ENCODE results near the gene NDUFS7. TPM values are rescaled to one million over a fixed set of nuclear protein-coding genes. Genes with fewer than 3 reads are reported as not detected.

Gene NDUFS7
- total RNA-seq, 6 donors from 2014 or later: 38.8 to 121 (median 100) TPM

DNA sequence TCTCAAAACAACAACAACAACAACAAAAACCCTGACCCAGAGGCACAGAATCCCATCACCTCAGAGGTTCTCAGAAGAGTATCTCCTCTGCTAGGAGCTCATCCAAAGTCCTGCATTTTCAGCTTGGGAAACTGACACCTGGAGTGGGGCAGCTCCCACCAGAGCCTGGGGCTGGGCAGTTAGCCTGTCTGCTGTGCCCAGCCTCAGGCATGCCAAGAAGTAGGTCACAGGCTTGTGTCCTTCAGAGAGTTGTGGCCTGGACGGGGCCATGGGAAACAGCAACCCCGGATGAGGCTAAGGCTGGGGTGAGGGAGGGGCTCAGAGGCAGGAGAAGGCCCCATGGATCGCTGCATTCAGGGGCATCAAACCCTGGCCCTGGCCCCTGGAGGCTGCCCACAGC is 2.1 kb downstream of the NDUFS7 start:
- no peaks in the 10 kb centered on the region for H3K9me3 ChIP-seq
- ATAC-seq (ENCODE audit: low FRiP score in 2 of 2) (no peak), DNase-seq (no peak)
- 100% methylated on average over 3 of the region's 3 CpGs for WGBS, 2 donors
- H3K27ac ChIP-seq: no peak overlapping the region
- no peak for TF ChIP-seq CTCF (IDR thresholded peaks at IDR 0.05)
- TF ChIP-seq EP300 (IDR thresholded peaks at IDR 0.05): no peak
- no peak for TF ChIP-seq POLR2AphosphoS5 (IDR thresholded peaks at IDR 0.05)
- no peak for TF ChIP-seq POLR2A (IDR thresholded peaks at IDR 0.05)
- H3K27me3 ChIP-seq: no peaks in the 10 kb centered on the region
- H3K4me3 ChIP-seq: no peak overlapping the region
- H3K4me1 ChIP-seq: peaks cover 10 to 31% (median 19%) of the 10 kb centered on the region in 4 donors
- H3K36me3 ChIP-seq: peaks cover 7 to 42% (median 27%) of the 10 kb centered on the region in 4 donors

DNA sequence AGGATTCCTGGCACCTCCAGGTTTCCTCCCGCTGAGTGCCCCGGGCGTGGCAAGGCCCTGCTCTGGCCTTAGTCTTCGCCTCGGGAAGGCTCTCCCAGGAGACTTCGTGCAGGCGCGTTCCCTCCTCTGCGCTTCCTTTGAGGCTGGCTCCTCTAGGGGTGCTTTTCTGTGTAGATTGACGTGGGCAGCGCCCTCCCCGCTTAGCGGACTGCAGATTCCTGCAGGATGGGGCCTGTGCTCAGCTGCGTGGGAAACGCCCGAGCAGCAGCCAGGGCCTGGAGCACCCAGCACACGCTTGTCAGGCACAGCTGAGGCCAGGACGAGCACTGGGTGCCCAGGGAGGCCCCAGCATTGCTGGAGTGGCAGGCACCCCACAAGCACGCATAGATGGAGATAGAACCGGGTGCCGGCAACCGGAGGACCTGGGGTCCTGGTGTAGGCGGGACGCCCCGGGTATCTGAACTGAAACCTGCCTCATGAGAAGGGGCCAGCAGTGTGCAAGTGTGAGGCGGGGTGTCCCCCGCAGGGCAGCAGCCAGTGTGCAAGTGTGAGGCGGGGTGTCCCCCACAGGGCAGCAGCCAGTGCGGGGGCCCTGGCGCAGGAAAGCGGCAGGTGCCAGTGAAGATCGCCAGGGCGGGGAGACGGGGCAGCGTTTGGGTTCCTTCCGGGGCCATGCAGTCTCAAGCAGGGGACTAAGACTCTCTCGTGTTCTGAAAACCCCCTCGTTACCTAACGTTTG is 3.4 kb downstream of the NDUFS7 start:
- no peak for DNase-seq
- Histone ChIP-seq H3K27ac (no peak overlapping the region), H3K4me1 (peaks cover 10 to 31% (median 19%) of the 10 kb centered on the region in 4 donors), H3K9me3 (no peaks in the 10 kb centered on the region), H3K36me3 (peaks cover 14 to 55% (median 37%) of the 10 kb centered on the region in 4 donors), H3K4me3 (no peak overlapping the region), H3K27me3 (no peaks in the 10 kb centered on the region)
- ATAC-seq (ENCODE audit: low FRiP score in 2 of 2): no peak
- 86 to 87% methylated on average over 19 to 31 of the region's 39 CpGs for WGBS, 2 donors
- TF ChIP-seq POLR2AphosphoS5 (IDR thresholded peaks at IDR 0.05) (no peak), CTCF (IDR thresholded peaks at IDR 0.05) (no peak), POLR2A (IDR thresholded peaks at IDR 0.05) (no peak), EP300 (IDR thresholded peaks at IDR 0.05) (no peak)

DNA sequence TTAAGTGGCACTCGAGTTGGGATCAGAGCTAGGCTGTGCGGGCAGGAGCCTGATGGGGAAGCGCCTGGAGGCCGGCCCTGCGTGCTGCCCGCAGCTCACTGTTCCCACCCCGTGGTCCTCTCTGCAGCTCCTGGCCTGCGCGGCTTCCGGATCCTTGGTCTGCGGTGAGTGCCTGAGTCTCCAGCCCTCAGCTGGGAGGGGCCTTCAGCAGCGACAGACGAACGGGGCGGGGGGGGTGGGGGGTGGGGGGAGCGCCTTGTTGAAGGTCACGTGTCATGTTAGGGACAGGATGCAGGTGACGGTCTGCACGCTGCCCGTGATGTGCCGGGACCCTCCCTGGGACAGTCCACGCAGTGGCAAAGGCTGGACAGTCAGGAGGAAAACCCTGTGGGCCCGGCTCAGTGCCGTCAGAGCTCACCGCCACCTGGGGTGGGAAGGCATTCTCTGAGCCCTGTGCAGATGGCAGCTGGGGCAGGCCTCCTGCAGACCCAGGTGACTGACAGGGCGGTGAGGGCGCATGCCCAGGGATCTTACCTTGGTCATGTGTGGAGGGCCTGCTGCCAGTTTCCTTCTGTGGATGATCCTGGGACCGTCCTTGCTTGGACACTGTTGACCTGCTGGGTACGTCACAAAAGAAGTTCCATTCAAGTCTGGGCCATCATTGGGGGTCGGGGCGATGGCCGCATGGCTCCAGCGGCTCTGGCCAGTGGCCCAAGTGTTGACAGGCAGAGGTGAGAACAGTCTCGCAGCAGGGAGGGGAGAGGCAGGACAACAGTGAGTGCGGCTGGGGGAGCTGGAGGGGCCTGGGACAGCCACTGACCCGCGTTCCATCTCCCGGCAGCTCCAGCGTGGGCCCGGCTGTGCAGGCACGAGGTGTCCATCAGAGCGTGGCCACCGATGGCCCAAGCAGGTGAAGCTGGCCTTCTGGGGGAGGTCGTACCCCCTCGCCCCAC is 4.3 kb downstream of the NDUFS7 start:
- no peak for ATAC-seq (ENCODE audit: low FRiP score in 2 of 2)
- Histone ChIP-seq H3K27me3 (no peaks in the 10 kb centered on the region), H3K4me1 (peaks cover 10 to 31% (median 19%) of the 10 kb centered on the region in 4 donors), H3K4me3 (no peak overlapping the region), H3K36me3 (peaks cover 16 to 63% (median 45%) of the 10 kb centered on the region in 4 donors), H3K27ac (no peak overlapping the region), H3K9me3 (no peaks in the 10 kb centered on the region)
- WGBS, 2 donors: 80 to 91% methylated on average over 14 to 41 of the region's 45 CpGs
- DNase-seq: no peak
- TF ChIP-seq CTCF (IDR thresholded peaks at IDR 0.05): no peak

- no peaks in the 10 kb centered on the region for H3K9me3 ChIP-seq
- DNase-seq (no peak), ATAC-seq (ENCODE audit: low FRiP score in 2 of 2) (no peak)
- TF ChIP-seq POLR2A (IDR thresholded peaks at IDR 0.05) (no peak), CTCF (IDR thresholded peaks at IDR 0.05) (no peak), EP300 (IDR thresholded peaks at IDR 0.05) (no peak), POLR2AphosphoS5 (IDR thresholded peaks at IDR 0.05) (no peak)
- no peak overlapping the region for H3K27ac ChIP-seq
- WGBS, 2 donors: 90 to 96% methylated on average over 9 to 17 of the region's 17 CpGs
- H3K4me3 ChIP-seq: no peak overlapping the region
- H3K4me1 ChIP-seq: peaks cover 10 to 31% (median 19%) of the 10 kb centered on the region in 4 donors
- H3K36me3 ChIP-seq: peaks cover 16 to 70% (median 52%) of the 10 kb centered on the region in 4 donors
- no peaks in the 10 kb centered on the region for H3K27me3 ChIP-seq
Measured at GRCh38 chr19:1388637-1389026, 4.9 kb downstream of the NDUFS7 start.
